Measurements from ENCODE around the gene CLEC1B.
"Not testable (repeated sequence)": the region's sequence is repeated elsewhere in the genome, so short reads cannot be mapped to it uniquely, and the experiment has no call there.

Gene CLEC1B

DNA sequence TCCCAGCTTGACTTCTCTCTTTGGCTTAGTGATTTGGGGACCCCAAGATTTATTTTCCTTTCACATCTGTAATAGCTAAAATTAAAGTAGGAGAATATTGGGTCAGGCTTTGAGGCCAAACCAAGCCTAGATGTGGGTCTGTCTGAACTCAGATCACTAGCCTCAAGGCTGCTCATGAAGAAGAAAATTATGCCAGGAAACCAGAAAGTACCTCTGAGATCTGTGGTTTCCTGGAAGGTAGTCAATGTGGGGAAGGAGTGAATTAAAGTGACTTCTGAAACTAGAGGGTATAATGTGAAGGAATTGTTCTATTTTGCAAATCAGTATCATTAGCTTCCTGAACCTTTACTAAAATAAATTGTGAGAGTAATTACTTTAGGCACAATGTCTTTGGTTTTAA lies 41.1 kb downstream of the CLEC1B start:
- H3K4me3 ChIP-seq (ENCODE audit: low read length), result no peak overlapping the region
- TF ChIP-seq, protein P1, sequence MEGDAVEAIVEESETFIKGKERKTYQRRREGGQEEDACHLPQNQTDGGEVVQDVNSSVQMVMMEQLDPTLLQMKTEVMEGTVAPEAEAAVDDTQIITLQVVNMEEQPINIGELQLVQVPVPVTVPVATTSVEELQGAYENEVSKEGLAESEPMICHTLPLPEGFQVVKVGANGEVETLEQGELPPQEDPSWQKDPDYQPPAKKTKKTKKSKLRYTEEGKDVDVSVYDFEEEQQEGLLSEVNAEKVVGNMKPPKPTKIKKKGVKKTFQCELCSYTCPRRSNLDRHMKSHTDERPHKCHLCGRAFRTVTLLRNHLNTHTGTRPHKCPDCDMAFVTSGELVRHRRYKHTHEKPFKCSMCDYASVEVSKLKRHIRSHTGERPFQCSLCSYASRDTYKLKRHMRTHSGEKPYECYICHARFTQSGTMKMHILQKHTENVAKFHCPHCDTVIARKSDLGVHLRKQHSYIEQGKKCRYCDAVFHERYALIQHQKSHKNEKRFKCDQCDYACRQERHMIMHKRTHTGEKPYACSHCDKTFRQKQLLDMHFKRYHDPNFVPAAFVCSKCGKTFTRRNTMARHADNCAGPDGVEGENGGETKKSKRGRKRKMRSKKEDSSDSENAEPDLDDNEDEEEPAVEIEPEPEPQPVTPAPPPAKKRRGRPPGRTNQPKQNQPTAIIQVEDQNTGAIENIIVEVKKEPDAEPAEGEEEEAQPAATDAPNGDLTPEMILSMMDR (conservative IDR thresholded peaks at IDR 0.05; ENCODE audit: low read length), result no peak
- no peak for DNase-seq (ENCODE audit: low read depth)

DNA sequence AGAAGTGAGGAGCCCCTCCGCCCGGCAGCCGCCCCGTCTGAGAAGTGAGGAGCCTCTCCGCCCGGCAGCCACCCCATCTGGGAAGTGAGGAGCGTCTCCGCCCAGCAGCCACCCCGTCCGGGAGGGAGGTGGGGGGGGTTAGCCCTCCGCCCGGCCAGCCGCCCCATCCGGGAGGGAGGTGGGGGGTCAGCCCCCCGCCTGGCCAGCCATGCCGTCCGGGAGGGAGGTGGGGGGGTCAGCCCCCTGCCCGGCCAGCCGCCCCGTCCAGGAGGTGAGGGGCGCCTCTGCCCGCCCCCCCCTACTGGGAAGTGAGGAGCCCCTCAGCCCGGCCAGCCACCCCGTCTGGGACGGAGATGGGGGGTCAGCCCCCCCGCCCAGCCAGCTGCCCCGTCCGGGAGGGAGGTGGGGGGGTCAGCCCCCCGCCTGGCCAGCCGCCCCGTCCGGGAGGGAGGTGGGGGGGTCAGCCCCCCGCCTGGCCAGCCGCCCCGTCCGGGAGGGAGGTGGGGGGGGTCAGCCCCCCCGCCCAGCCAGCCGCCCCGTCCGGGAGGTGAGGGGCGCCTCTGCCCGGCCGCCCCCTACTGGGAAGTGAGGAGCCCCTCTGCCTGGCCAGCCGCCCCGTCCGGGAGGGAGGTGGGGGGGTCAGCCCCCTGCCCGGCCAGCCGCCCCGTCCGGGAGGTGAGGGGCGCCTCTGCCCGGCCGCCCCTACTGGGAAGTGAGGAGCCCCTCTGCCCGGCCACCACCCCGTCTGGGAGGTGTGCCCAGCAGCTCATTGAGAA lies 45.8 kb downstream of the CLEC1B start:
- DNase-seq (ENCODE audit: low read depth); H3K4me3 ChIP-seq (ENCODE audit: low read length): not testable (repeated sequence)

DNA sequence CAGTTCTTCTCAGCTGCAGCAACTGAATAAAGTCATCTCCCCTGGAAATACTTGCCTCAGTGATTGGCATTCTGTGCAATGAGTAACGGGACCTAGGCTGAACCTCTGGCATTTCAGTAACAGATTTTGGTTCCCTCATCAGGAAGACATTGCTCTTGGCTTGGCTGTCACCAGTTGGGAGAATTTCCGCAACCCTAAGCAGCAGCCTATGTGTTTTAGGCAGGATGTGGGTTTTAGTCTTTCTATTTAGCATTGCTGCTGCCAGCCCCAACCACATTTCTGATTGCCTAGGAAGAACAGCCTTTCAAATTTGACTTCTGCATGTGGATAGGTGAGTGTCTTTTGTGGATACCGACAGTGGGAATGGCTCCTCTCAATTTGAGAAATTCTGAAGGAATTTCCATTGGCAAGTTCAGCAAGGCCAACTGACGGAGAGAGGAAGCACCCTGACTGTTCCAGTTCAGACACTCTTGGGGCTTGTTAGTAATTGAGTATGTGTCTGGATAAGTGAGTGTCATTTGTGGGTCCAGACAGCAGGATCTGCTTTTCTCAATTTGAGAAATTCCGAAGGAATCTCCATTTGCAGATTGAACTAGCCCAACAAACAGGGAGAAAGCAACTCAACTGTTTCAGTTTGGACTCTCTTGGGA lies 47.8 kb downstream of the CLEC1B start:
- TF ChIP-seq, protein P1 (conservative IDR thresholded peaks at IDR 0.05; ENCODE audit: low read length), result no peak
- H3K4me3 ChIP-seq (ENCODE audit: low read length), result no peak overlapping the region
- peak; percentile 32 for DNase-seq (ENCODE audit: low read depth)

DNA sequence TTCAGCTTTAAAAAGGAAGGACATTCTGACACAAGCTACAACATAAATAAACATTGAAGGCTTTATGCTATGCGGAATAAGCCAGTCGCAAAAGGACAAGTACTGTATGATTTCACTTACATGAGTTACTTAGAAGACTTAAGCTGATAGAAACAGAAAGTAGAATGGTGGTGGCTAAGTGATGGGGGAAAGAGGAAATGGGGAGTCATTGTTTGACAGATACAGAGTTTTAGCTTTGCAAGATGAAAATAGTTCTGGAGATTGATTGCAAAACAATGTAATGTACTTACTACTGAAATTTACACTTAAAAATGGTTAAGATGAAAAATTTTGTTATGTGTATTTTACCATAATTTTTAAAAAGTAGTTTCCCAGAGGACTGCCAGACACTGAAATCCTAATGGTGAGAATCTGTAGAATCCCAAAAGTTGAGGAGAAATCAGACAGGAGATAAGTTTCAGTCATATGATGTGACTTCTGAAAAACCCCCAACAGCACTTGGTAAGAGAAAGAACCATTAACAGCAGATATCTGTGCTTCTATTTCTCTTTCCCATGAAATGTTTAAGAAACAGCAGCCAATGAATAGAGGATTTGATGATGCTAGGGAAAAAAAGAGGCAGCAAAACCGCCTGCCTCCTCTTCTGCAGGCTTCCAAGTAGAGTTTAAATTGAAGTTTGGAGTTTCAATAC lies 50.2 kb downstream of the CLEC1B start:
- TF ChIP-seq, protein P1 (conservative IDR thresholded peaks at IDR 0.05; ENCODE audit: low read length), result no peak
- DNase-seq (ENCODE audit: low read depth), result no peak

DNA sequence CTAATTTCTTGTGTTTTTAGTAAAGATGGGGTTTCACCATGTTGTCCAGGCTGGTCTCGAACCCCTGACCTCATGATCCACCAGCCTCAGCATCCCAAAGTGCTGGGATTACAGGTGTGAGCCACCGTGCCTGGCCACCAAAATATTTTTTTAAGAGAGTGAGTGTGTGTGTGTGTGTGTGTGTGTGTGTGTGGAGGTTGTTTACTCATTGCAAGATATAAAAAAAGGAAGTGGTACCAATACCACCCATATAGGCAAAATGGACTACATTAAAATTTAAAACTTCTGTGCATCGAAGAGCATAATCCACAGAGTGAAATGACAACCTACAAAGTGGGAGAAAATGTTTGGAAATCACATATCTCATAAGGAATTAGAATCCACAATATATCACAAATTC lies 51.2 kb downstream of the CLEC1B start:
- H3K4me3 ChIP-seq (ENCODE audit: low read length), result no peak overlapping the region
- TF ChIP-seq, protein P1 (conservative IDR thresholded peaks at IDR 0.05; ENCODE audit: low read length), result no peak
- no peak for DNase-seq (ENCODE audit: low read depth)

More for the DNA sequence above, 50.2 kb downstream of the CLEC1B start:
- no peak overlapping the region for H3K4me3 ChIP-seq (ENCODE audit: low read length)

DNA sequence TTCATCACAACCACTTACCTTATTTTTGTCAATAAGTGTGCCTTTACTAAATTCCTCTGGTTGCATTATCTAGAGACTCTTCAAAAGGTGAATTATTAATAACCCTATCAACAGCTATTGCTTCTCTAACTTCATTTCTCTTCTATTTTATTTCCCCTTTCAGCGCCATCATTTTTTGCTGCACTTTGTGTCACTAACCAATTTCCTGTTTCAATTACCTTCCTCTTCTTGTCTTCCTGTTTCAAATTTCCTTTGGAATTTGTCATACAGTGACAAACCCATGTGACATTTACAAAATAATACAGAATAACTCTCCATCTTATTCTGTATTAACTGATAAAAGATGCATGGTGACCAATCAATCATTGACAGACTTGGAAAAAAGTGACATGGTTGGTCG lies 54.5 kb downstream of the CLEC1B start:
- TF ChIP-seq, protein P1 (conservative IDR thresholded peaks at IDR 0.05; ENCODE audit: low read length), result no peak
- no peak overlapping the region for H3K4me3 ChIP-seq (ENCODE audit: low read length)
- DNase-seq (ENCODE audit: low read depth), result no peak

DNA sequence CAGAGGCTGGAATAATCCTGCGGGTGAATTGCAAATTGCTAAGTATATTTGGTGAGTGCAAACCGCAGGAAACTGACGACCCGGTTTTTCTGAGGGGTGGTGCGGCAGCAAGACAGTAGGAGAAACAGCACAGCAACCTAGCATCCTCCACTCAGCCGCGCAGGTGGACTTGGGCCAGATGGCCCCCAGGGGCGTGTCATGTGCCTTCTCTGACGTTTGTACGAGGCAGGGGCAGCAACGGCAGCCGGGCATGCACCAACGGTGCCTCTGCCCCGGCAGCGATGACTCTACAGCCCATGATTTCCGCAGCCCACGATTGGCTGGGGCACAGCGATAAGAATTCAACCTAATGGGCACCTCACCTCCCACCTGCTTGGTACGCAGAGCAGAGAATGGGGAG lies 55.7 kb downstream of the CLEC1B start:
- no peak for DNase-seq (ENCODE audit: low read depth)
- TF ChIP-seq, protein P1 (conservative IDR thresholded peaks at IDR 0.05; ENCODE audit: low read length), result no peak
- H3K4me3 ChIP-seq (ENCODE audit: low read length), result no peak overlapping the region

All from AG10803 (cell line).